Stimulated activated CD8-positive, alpha-beta memory T cell treated with anti-CD3 and anti-CD28 coated beads, Interleukin-15, amount 100 ng/mL, for 1 hour (primary cell): ENCODE data around the gene RNASE9.
"Not testable (repeated sequence)": the region's sequence is repeated elsewhere in the genome, so short reads cannot be mapped to it uniquely, and the experiment has no call there.

Experiments used
- DNase-seq: peaks from one replicate; pipeline ENCODE4 v3.0.0-alpha.2; 2020; ENCODE audit warnings: low read depth

Gene RNASE9

DNA sequence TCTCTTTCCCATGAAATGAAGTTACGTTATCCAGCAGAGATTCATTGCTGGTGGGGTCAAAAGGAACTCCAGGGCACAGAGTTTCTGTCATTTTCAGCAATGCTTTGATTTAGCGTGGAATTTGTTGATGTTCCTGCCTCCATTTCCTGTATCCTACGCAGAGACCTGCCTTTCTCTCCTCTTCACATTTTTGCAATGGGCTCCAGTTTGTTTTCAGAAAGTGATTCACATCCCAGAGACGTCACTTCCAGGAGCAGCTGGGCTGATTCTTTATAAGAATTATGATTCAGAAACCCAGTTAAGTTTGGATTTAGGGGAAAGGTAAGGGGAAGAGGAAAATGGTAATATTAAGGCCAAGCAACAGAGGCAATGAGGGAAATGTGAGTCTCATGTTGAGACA lies 43.9 kb downstream of the RNASE9 start:
- DNase-seq: no peak

DNA sequence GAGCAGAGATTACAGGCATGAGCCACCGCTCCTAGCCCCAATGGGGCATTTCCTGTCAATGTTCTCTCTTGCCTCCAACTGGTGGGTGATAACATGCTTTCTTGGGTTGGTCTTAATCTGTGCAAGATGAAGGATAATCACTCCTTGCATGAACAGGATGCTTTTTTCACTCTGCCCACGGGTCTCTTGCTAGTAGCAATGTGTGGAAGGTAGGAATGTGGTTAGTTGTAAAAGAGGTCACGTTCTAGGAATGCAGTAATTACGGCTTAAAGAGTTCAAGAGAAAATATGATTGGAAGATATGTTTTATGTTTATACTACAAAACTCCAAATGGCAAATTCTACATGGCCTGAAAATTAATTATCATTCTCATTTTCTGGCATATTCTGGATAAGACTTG lies 45.0 kb downstream of the RNASE9 start:
- DNase-seq: no peak

DNA sequence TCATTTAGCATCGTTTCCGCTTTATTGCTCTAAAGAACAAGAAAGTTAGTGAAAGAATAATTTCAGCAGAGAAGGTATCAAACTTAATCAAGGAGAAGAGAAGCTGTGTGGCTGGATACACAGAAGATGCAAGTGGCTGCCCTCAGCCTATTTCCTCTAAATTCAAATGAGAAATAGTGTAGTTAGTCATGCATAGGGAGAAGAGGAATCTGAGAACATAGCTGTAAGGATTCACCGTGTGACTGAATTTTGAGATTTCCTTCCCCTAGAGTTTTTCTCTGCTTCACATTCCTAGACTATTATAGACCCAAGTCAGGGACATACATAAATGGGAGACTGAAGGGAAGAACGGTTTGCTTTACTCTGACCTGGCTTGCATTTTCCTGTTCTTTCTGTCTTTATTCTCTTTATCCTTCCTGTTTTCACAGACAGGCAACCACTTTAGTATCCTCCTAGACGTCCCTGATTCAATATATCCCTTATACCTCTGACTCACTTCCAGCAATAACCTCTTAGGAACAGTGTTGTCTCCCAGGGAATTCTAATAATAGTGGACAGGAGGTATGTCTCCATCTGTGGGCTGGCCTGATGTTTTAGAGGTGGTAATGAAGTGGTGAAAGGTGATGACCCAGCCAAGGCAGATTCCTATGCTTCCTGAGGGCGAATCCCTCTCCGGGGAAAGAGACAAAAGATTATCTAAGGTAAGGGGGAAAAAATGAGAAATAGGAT lies 48.5 kb downstream of the RNASE9 start:
- no peak for DNase-seq

- no peak for DNase-seq
Measured at GRCh38 chr14:20508367-20508766, 52.5 kb downstream of the RNASE9 start.

DNA sequence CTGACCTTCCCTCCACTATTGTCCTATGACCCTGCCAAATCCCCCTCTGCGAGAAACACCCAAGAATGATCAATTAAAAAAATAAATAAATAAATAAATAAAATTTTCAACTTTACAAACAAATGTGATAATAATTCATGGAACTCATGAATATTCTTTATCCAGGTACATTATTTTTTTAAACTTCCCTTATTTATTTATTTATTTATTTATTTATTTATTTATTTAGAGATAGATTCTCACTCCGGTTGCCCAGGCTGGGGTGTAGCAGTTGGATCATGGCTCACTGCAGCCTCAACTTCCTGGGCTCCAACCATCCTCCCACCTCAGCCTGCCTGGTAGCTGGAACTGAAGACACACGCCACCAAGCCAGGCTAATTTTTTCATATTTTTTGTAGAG lies 53.3 kb downstream of the RNASE9 start:
- not testable (repeated sequence) for DNase-seq

DNA sequence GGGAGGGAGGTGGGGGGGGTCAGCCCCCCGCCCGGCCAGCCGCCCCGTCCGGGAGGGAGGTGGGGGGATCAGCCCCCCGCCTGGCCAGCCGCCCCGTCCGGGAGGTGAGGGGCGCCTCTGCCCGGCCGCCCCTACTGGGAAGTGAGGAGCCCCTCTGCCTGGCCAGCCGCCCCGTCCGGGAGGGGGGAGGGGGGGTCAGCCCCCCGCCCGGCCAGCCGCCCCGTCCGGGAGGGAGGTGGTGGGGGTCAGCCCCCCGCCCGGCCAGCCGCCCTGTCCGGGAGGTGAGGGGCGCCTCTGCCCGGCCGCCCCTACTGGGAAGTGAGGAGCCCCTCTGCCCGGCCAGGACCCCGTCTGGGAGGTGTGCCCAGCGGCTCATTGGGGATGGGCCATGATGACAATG lies 54.1 kb downstream of the RNASE9 start:
- DNase-seq: not testable (repeated sequence)

DNA sequence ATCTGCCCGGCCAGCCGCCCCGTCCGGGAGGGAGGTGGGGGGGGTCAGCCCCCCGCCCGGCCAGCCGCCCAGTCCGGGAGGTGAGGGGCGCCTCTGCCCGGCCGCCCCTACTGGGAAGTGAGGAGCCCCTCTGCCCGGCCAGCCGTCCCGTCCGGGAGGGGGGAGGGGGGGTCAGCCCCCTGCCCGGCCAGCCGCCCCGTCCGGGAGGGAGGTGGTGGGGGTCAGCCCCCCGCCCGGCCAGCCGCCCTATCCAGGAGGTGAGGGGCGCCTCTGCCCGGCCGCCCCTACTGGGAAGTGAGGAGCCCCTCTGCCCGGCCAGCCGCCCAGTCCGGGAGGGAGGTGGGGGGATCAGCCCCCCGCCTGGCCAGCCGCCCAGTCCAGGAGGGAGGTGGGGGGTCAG lies 54.6 kb downstream of the RNASE9 start:
- DNase-seq: not testable (repeated sequence)
